HG02840 (cell line): ENCODE data around the gene METTL3.

ENCODE experiments used
- ATAC-seq: cut with Tn5 transposase; IDR thresholded peaks from one replicate; pipeline ENCODE4 v1.9.1; 2021; ENCODE audit warnings: mild to moderate bottlenecking, moderate library complexity, moderate number of reproducible peaks; ENCODE audit not compliant: unreplicated experiment, low FRiP score

METTL3 gene

DNA sequence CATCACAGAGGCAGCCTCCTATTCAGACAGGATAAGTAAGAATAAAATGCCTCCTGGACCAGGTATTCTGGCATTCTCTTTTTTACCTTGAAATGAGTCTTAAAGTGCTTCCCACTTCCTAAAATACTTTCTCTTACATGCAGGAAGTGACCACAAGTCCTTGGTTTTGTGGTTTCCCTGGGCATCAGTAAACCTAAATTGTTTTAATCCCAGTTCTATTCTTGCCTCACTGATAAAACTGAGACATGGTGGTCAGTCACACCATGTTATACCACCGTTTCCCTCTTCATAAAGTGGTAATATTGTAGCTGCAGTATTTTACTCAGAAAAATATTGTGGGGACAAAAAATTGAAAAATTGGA is 16.2 kb upstream of the METTL3 start:
- no peak for ATAC-seq

DNA sequence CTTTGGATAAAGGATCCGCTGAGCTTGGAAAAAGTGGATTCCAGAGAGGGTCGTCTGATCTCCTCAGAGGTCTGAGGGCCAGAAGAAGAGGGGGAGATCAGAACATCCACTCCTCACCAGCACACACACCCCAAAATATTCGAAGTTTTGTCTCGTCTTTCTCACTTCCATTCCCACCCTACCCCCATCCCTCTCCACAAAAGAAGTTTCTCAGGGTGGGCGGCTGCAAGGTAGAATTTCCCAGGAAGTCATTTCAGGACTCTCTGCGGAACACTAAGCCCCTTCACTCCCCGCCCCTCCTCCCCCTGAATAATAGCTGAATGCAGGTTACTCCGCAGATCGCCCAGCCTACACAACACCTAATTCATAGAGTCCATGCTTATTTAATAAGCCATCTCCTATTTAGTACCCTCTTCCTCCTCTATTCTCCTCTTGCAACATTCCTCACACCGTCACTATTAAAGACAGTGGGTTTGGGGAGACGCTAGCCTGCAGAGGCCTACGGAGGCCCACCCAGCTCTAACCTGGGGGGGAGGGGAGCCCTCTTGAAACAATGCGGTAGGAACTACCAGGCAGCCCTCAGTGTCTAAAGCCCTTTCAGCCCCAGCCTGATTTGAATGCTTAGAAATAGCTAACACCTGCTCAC is 15.7 kb upstream of the METTL3 start:
- ATAC-seq, result no peak

DNA sequence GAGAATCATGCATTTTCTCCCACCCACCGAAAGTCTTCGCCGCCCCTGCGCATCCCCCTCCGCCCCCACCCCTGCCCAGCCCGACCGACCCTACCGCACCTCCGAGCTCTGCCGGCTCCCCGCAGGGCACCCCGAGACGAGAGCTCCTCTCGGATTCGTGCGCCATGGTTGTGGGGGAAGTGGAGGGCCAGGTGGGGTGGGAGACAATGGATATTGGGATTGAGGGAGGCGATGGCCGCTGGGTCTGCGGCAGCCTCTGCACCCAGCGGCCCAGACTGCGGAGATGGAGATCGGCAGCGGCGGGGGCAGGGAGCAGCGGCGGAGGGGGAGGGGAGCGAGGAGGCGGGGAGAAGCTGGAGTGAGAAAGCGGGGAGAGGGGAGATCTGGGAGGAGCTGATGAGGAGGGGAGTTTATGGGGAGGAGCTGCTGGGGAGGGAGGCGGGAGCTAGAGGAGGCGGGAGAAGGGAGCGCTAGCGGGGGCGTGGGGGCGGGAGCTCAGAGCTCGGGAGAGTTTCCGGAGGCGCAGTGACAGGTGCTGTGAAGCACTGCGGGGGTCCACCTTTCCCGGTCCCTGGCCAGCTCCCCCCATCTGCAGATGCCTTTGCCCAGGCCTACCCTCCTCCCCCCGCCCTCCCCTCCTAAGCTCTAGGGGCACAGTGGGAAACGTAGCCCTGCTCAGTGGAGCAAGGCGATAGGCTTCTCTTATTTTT is 15.0 kb upstream of the METTL3 start, which contains the start of gene SALL2:
SALL2 (minus strand) TSS at position 385 of the 710 bp plus-strand sequence; CDS start at position 166, 219 bp downstream.
- no peak for ATAC-seq

DNA sequence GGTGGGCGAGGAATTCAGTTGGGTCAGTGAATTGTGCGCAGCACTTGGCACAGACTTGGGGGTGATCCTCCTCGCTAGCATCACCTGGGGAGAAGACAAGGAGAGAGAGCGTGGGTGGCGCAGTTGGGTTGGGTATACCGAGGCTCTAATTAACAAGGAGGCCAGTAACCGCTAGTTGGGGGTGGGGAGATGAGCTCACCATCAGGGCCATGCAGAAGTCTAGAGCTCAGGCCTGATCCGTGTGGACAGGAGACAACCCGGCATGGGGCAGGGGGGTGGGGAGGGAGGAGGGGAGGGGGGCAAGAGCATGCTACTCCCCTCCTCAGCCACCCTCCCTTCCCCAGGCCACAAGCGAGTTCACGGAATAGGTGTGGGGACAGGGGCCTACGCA is 14.4 kb upstream of the METTL3 start:
- ATAC-seq, result no peak

DNA sequence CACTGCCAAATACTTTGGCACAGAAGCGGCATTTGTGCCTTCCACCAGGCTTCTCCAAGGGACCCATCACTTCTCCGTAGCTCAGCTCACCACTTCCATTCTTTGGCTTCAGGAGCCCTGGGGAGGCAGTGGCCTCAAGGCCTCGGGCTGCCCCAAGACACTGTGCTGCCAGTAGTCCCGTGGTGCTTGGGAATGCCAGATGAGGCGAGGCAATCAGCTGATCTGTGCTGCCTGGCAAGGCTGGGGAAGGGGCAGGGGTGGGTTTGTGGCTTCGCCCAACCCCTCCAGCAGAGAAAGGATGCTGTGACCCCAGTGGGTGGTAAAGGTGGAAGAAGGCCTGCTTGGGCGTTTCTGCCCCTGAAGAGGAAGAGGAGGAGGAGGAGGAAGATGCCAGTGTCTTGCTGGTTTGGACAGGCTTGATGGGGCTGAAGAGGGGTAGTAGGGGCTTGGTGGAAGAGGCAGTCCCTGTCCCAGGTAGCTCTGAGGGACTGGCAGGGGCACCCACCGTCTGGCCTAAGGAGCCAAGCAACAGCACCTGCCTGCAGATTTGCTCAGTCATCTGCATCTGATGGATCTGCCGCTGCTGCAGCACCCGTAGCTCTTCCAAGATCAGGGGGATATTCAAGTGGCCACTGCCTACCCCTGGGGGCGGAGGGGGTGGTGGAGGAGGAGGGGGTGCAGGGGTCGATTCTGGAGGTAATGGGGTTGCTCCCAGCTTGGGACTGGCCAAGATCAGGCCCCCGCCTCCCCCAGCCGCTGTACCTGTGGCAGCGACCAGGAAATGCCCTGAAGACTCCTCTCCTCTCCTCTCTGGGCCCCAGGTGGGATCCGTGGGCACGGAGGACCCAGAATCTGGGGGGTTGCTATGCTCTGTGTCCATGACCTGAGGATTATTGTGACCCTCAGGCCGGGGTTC is 13.7 kb upstream of the METTL3 start:
- no peak for ATAC-seq

DNA sequence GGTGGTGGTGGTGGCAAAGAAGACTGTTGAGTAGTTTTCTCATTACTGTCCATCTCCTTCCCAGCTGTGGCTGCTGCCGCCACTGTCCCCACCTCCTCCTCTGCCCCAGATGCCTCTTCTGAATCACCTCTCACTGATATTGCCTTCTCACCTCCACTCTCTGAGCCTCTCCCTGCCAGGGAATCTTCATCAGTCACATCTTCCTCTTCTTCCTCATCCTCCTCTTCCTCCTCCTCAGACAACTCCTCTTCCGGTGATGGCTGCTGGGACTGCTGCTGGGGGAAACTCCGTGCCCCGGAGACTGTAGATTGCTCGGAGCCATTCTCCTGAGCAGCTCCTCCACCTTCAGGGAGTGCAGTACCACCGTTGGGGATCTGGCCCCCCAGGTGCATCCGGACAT is 12.1 kb upstream of the METTL3 start:
- ATAC-seq, result no peak

DNA sequence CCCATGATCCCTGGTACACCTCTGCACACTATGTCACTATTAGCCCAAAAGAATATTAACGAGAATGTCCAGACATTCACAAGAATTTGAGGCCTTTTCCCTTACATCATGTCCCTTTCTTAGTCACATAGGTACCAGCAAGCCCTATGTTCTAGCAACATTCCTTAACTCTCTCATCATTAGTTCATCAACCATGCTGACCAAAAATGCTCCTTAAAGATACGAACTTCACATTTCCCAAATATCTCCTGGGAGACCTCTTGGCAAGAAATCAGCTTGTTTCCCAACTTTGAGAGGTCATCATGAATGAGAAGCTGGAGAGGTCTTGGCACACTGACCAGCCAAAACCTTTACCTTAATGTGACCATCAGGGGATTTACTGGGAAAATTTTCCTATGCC is 10.4 kb upstream of the METTL3 start:
- ATAC-seq, result no peak

DNA sequence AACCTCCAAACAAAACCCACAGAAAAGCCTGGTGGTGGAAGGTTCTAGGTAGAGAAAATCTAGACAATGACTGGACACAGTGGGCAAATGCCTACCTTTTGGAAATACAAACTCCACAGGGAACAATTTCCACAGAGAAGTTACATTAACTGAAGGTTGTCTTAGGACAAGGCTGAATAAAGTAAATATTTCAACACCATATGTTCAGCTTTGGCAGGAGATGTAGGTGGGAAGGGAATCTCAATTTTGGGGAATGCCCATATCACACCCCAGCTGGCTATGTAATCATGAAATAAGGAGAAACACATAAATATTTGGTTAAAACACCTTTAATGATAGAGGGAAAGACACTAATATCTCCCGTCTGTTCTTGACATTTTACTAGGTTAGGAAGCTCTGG is 9.6 kb upstream of the METTL3 start:
- ATAC-seq, result no peak

DNA sequence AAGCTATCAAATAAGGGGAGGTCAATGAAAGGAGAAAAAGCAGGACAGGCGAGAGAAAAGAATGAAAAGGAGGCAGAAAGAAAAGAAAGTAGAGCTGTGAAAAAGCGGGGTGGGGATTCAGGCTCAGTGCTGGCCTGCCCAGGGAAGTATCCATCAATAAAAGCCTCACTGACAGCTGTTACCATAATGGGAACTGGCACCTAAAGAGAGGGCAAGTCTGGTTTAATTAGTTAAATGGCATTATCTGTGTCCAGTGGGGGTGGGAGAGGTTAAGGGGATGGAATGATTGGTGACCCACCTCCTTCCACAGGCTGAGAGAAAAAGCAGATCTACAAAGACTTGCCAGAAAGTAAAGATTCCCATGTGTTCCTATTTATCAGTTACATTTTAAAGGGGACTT is 7.6 kb upstream of the METTL3 start:
- no peak for ATAC-seq

DNA sequence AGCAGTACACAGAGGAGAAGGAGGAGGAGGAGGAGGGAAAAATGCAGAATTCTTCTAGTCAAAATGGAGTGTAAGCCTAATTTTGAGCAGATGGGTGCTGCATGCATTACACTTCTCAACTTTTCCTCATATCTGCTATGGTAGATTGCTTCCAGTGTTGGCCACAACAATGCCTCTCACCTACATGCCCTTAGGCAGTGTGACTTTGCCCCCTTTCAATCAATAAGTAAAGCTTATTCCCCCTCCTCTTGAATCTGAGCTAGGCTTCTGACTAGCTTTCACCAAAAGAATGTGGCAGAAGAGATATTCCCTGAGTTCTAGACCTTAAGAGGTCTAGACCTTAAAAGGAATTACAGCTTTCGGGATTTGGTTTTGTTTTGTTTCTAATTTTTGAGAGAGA is 3.2 kb upstream of the METTL3 start:
- ATAC-seq, result no peak

DNA sequence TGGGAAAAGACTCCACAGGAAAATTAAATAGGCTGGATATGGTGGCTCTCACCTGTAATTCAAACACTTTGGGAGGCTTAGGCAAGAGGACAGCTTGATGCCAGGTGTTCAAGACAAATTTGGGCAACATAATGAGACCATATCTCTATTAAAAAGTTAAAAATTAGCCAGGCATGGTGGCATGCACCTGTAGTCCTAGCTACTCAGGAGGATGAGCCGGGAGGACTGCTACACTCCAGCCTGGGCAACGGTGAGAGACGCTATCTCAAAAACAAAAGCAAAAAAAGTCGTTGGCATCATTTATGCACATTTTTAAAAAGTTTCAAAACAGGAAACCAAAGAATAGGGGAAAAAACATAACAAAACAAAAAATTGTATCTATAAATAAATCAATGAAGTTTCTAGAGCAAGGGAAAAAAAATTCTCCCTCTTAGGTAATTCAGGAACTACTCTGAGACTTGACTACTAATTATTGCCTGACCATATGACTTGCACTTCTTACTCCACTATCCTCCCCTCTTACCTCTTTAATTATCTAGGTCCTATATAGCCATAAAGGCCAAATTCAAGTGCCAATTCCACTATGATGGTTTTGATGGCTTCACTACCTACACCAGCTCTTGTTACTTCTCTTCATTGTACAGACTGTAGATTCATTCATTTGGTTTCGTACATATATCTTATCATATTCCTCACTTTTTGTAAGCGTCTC is 1.6 kb downstream of the METTL3 start:
- no peak for ATAC-seq

DNA sequence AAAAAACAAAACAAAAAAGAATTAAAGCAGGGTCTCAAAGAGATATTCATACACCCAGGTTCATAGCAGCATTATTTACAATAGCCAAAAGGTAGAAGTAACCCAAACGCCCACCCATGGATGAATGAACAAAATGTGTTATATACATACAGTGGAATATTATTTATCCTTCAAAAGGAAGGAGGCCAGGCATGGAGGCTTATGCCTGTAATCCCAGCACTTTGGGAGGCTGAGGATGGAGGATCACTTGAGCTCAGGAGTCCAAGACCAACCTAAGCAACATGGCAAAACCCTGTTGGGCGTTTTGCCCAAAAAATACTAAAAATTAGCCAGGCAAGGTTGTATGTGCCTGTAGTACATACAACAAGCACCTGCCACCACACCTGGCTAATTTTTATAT is 4.6 kb downstream of the METTL3 start:
- ATAC-seq, result no peak

DNA sequence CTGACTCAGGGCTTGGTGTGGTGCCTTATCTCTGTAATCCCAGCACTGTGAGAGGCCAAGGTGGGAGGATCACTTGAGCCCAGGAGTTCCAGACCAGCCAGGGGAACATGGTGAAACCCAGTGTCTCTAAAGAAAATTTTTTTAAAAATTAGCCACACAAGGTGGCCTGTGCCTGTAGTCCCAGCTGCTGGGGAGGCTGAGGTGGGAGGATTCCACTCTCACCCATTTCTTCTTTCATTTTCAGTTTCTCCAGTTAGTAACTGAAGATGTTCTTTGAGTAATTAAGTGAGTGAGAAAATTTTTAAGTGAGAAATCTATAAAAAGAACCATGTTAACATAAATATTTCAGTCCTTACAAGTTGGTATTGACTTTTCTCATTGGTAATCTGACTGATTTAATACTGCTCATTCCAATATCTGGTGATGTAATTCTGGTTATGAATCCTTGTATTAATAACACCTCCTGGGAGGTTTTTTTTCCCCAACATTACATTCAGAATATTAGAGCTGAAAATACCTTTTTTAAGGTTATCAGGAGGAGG is 6.1 kb downstream of the METTL3 start:
- peak; percentile 78 for ATAC-seq

DNA sequence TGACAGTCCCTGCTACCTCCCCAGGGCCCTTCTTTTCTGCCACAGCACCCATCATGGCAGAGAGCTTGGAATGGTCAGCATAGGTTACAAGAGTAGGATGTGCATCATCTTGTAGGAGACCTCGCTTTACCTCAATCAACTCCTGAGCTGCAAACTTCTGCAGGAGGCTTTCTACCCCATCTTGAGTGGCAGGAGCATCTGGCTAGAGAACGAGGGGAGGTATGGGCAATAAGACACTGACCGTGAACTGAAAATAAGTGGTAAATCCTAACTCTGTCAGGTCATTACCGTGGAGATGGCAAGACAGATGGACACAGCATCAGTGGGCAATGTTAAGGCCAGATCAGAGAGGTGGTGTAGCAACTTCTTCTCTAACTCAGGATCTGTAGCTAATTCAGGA is 7.8 kb downstream of the METTL3 start:
- ATAC-seq, result no peak

DNA sequence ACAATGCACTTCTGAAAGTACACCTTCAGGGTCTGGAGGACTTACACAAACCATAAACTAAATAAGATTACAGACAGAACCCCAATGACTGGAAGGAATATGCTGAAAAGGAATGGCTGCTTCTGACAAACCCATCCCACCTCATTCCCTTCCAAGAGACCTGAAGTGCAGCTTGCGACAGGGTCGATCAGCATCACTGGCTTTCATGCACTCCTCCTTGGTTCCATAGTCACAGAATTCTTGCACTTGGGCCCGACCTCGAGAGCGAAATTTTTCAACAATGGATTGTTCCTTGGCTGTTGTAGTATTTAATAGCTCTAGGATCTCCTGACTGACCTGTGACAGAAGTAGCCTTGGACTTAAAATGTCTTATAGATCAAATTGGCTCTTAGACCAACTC is 9.6 kb downstream of the METTL3 start:
- ATAC-seq, result no peak

DNA sequence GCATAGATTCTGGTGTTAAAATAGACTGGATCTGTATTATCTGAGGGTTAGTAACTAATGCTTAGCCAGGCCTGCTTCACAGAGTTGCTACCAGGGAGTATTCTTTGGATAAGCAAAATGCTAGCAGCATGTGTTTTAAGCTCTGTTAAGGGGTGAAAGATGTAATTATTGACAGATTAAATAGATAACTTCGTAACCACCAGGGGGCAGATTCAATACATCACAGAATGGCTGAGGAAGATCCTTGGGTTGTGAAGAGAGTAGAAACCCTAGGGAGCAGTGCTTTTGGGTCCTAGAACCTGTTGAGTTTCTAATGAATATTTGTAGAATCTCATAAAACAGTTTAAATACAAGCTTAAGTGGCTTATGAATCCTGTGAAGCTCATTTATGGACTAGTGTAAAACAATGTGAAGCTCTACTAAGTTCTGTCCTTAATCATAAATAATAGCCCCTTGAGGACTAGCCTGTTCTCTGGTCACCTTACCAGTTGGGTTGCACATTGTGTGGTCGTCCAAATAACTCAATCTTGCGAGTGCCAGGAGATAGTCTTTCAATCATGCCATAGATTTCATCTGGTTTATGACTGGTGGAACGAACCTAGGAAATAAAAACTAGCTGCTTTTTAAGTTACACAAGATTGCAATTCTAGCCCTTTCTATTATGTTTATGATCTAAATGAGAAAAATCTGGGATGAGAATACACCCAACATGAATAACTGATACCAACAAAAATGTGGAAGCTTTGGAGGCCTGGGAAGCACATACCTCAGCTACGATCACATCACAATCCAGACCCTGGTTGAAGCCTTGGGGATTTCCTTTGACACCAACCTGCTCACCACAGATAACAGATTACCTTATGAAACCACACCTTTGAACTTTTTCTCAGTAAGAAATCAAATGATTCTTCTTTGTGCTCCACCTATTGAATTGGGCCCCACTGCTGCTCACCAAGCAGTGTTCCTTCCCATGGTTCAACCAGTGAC is 12.3 kb downstream of the METTL3 start:
- no peak for ATAC-seq

DNA sequence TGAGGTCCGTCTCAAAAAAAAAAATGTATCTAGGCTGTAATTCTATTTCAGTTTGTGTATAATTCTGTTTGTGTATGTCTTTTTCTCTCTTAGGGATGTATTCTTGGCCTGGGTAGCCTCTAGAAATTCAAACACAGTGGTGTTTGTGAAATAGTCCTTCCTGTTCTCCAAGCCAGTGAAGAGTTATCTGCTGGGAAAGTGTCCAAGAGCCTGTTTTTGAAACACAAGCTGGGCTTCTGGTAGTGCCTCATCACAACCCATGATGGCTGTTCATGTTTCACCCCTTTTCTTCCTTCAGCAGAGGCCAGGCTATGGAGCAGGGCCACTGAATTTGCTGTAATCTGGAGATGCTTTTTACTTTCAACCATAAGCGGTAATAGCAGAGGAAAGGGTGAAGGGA is 14.7 kb downstream of the METTL3 start:
- ATAC-seq, result no peak

DNA sequence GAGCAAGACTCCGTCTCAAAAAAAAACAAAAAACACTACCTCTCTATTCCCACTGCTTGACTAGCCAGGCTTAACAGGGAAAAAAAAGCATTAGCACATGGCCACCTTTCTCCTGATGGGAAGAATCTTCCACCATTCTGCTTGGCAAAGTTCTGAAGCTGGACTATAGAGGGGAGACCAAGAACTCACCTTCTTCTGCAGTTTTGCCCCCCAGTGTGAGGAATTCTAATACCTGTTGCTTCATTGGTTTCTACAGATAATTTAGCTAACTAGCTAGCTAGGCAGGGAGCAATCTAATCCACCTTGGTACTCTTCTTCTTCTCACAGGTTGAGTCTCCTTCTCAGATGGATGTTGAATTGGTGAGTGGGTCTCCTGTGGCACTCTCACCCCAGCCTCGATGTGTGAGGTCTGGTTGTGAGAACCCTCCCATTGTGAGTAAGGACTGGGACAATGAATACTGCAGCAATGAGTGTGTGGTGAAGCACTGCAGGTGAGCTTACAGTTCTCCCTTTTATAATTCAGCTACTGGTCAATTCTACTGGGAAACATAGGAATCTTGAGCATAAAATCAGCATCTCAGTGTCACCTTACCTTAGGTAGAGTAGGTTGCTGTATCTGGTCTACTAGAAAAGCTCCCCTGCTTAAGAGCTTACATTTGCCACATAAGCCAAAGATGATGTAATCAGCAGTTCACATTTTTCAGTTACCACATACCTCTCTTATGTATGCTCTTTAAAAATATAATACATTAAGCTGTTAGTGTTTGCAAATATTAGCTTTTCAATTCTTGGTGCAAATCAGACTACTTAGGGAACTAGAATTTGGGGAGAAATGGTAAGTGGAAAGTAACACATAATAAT is 16.0 kb downstream of the METTL3 start:
- no peak for ATAC-seq
